ENCODE data around the gene TPTE.

DNA sequence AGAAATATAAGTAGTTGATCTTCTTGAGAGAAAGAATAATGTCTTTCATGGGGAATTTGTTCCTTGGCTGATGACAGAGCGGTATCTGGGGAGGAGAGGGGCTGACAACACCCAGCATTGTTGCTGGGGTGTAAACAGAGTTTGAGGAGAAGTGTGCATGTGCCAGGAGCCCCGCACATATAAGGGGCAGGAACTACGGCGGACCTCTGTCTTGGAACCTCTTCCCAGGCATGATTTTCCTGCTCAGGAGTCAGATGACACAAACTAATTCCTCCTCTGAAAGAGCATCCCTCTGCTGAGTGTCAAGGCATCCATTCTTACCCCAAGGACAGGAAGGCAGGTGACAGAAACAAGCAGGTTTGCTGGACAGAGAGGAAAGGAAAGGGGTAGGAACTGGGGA, 119.1 kb downstream of the TPTE start:
- TF ChIP-seq CTCF (IDR thresholded peaks at IDR 0.05) (no peak), POLR2A (IDR thresholded peaks at IDR 0.05) (no peak)

Data from adrenal gland (tissue), 5 donors.